Activated naive CD4-positive, alpha-beta T cell treated with anti-CD3 and anti-CD28 coated beads, Interleukin-2, amount 50 U/mL, for 72 hours (primary cell): ENCODE measurements around the gene CPVL. TPM values are rescaled to one million over a fixed set of nuclear protein-coding genes. Genes with fewer than 3 reads are reported as not detected.
"Not testable (repeated sequence)": the region's sequence is repeated elsewhere in the genome, so short reads cannot be mapped to it uniquely, and the experiment has no call there.

ENCODE experiments used
- ATAC-seq, 2 donors: fragments of 150-1000 bp; cut with Tn5 transposase; 2 replicates each; pipeline ENCODE4 v1.10.0; 2021; ENCODE audit warnings: mild to moderate bottlenecking in 2 of 2, moderate library complexity in 2 of 2
- DNase-seq, 2 donors: peaks; one replicate each; pipeline ENCODE4 v3.0.0; 2021 to 2022; ENCODE audit warnings: low spot score in 2 of 2
- H3K27ac Mint-ChIP-seq, 2 donors: one replicate each; pipeline ENCODE4 v1.8.0; 2022; ENCODE audit warnings: mild to moderate bottlenecking in 2 of 2, mixed read lengths in 2 of 2
- H3K36me3 Mint-ChIP-seq, 2 donors: one replicate each; pipeline ENCODE4 v1.8.0; 2022; ENCODE audit warnings: mixed read lengths in 2 of 2
- H3K9me3 Mint-ChIP-seq, 2 donors: one replicate each; pipeline ENCODE4 v1.8.0; 2022; ENCODE audit warnings: mixed read lengths in 2 of 2
- total RNA-seq, 2 donors: library from RNA; stranded (reverse); gene quantifications; one replicate each; pipeline ENCODE4 v1.2.3, GENCODE V29; 2022

CPVL gene
- total RNA-seq, 2 donors from 2014 or later, result not detected

DNA sequence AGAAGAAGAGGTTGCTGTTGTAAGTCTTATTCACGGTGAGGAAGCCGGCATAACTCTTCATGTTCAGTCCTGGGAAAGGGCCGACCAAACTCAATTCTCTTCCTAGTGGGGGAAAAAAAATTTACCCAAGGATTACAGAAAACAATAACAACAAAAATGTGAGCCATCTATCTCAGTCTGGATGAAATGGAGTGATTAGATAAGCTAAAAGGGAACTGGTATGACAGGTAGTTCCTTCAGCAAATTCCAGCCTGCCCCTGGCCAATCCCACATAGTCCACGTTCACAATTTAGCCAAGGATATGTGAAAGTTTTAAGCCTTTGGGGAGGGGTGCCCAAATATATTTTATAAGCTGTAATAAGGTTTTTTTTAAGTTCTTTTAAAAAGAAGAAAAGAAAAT lies 33.6 kb downstream of the CPVL start:
- no peaks in the 10 kb centered on the region for H3K36me3 Mint-ChIP-seq
- no peak overlapping the region for H3K27ac Mint-ChIP-seq
- DNase-seq (no peak), ATAC-seq (no peak)
- peaks cover 0 to 4% of the 10 kb centered on the region in 2 donors for H3K9me3 Mint-ChIP-seq

DNA sequence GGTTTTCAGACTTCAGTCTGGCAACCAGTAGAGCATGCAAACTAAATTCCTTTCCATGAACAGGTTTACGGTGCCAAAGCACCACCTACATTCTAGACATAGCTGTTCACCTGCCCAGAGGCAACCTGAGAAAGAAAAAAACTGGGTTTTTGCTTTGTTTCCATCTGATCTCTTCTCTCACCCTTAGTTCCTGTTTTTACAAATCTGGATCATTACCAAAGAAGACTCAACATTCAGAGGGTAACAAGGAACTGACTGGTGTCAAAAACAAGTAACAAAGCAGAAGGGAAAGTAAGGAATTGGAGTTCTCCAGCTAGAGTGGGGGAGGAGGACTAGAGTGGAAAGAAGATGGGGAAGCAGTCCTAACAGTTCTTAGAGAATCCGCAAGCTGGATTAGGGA lies 36.4 kb downstream of the CPVL start:
- no peak for ATAC-seq
- no peak for DNase-seq
- H3K9me3 Mint-ChIP-seq, result peaks cover 0 to 4% of the 10 kb centered on the region in 2 donors
- H3K27ac Mint-ChIP-seq, result no peak overlapping the region
- H3K36me3 Mint-ChIP-seq, result no peaks in the 10 kb centered on the region

GRCh38 chr7:29109358-29109757 lies 37.0 kb downstream of the CPVL start:
- H3K9me3 Mint-ChIP-seq, result peaks cover 0 to 4% of the 10 kb centered on the region in 2 donors
- ATAC-seq (no peak), DNase-seq (no peak)
- H3K36me3 Mint-ChIP-seq, result no peaks in the 10 kb centered on the region
- no peak overlapping the region for H3K27ac Mint-ChIP-seq

DNA sequence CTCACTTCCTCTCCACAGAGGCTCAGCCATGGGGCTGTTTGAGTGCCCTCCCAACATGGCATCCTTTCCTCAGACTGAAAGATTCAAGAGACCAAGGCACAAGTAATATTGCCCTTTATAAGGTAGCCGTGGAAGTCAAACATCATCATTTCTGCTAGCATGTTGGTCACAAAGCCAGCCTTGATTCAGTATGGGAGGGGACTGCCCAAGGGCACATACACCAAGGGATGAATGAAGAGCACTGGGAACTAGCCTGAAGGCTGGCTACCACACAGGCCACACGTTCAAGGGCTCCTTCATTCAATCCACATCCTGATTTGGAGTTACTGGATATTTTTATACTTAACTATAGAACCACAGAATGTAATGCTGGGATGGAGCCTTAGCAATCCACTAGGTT lies 39.3 kb downstream of the CPVL start:
- Mint-ChIP-seq H3K9me3 (peaks cover 0 to 4% of the 10 kb centered on the region in 2 donors), H3K36me3 (no peaks in the 10 kb centered on the region), H3K27ac (no peak overlapping the region)
- ATAC-seq (no peak), DNase-seq (no peak)

DNA sequence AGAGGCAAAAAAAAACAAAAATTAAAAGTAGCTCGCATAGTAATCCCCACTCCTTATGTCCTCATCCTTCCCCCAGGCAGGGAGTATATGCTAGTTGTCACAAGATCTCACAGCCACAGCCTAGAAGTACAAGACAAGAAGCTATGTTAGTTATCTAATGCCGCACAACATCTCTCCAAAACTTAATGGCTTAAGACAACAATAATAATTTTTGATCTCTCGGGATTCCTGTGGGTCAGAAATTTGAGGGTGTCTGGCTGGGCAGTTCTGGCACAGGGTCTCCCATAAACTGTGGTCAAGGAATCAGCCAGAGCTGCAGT lies 39.7 kb downstream of the CPVL start:
- H3K27ac Mint-ChIP-seq, result no peak overlapping the region
- H3K9me3 Mint-ChIP-seq, result peaks cover 0 to 4% of the 10 kb centered on the region in 2 donors
- DNase-seq, result no peak
- peak in 1 of 2 donors; percentile 16 for ATAC-seq
- H3K36me3 Mint-ChIP-seq, result no peaks in the 10 kb centered on the region

- Mint-ChIP-seq H3K36me3 (no peaks in the 10 kb centered on the region), H3K27ac (no peak overlapping the region), H3K9me3 (peaks cover 0 to 4% of the 10 kb centered on the region in 2 donors)
- DNase-seq (peak in 1 of 2 donors; percentile 19), ATAC-seq (peak; percentile 39 to 70)
These were observed 40.3 kb downstream of the CPVL start for GRCh38 chr7:29105752-29106668.

DNA sequence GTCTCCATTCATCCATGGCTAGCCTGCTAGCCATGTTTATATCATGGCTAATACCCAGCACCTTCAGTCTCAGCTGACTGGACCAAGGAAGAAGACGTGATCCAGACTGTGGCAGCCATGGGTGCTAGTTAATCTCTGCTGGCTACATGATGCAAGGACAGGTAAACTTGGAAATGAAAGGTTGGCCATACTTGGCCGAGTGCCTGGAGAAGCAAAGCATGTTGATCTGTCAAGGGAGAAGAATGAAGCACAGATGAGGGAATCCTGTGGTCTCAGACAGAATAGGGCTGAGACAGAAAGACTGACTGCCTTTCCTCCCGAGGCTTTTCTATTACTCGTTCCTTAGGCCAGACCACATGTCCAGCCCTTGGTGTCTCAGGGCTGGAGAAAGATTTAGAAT lies 41.1 kb downstream of the CPVL start:
- ATAC-seq, result no peak
- Mint-ChIP-seq H3K27ac (no peak overlapping the region), H3K36me3 (no peaks in the 10 kb centered on the region), H3K9me3 (no peaks in the 10 kb centered on the region)
- DNase-seq, result no peak

- ATAC-seq (no peak), DNase-seq (peak in 1 of 2 donors; percentile 24)
- no peaks in the 10 kb centered on the region for H3K9me3 Mint-ChIP-seq
- no peak overlapping the region for H3K27ac Mint-ChIP-seq
- no peaks in the 10 kb centered on the region for H3K36me3 Mint-ChIP-seq
These were observed 43.7 kb downstream of the CPVL start for GRCh38 chr7:29102558-29103151.

- no peak for DNase-seq
- no peak for ATAC-seq
- Mint-ChIP-seq H3K9me3 (no peaks in the 10 kb centered on the region), H3K36me3 (no peaks in the 10 kb centered on the region), H3K27ac (no peak overlapping the region)
These were observed 45.4 kb downstream of the CPVL start for GRCh38 chr7:29100924-29101323.

- no peaks in the 10 kb centered on the region for H3K36me3 Mint-ChIP-seq
- H3K27ac Mint-ChIP-seq, result no peak overlapping the region
- no peaks in the 10 kb centered on the region for H3K9me3 Mint-ChIP-seq
- DNase-seq (no peak), ATAC-seq (no peak)
These were observed 46.2 kb downstream of the CPVL start for GRCh38 chr7:29099896-29100847.

DNA sequence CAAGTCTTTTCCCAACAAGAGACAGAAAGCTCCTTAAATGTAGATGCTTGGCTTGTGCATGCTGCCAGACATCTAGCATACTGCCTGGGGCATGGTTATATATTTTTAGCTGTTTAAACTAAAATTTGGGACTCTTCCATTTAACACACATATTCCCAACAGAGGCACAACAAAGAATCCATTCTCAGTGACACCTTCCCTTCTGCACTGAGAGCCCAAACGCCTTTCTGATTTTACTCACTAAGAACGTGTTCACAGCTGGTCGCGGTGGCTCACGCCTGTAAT lies 49.9 kb downstream of the CPVL start:
- no peaks in the 10 kb centered on the region for H3K9me3 Mint-ChIP-seq

DNA sequence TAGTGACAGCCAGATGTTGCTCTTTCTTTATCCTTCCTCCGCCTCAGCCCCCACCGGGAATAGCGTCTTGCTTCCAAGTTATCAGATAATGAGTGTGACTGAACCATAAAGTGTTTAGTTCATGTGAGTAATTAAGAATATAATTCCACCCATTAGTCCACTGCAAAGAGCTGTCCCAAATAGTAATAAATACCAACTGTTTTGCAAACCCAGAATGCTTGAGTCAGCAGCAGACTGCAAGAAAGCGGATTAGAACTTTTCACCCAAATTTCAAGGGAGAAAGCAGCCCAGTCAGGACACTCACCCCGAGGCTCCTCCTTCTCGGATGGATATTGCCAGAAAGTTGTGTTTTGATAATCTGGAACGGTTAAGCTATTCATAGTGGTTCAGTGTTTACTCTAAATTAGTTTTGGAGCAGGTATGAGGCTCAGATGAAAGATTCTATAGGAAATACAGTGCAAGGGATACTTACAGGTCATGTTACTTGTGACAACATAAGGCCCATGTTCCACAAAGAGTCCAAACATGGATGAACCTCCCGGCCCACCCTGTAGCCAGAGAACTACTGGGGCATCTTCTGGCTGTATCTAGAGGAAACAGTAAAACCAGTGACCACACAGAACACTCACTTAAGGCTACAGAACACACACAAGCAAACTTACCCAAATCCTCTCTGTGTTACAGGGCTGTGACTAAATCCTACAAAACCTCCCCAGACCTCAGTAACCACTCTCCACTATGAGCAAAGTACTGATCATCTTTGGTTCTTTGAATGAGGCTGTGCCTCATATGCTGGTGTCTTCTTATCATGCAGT lies 50.5 kb downstream of the CPVL start:
- no peaks in the 10 kb centered on the region for H3K36me3 Mint-ChIP-seq
- peak; percentile 48 to 61 for ATAC-seq
- no peak overlapping the region for H3K27ac Mint-ChIP-seq
- no peak for DNase-seq
- no peaks in the 10 kb centered on the region for H3K9me3 Mint-ChIP-seq

More for the DNA sequence above, 49.9 kb downstream of the CPVL start:
- no peak overlapping the region for H3K27ac Mint-ChIP-seq
- no peaks in the 10 kb centered on the region for H3K36me3 Mint-ChIP-seq
- no peak for DNase-seq
- ATAC-seq, result no peak

DNA sequence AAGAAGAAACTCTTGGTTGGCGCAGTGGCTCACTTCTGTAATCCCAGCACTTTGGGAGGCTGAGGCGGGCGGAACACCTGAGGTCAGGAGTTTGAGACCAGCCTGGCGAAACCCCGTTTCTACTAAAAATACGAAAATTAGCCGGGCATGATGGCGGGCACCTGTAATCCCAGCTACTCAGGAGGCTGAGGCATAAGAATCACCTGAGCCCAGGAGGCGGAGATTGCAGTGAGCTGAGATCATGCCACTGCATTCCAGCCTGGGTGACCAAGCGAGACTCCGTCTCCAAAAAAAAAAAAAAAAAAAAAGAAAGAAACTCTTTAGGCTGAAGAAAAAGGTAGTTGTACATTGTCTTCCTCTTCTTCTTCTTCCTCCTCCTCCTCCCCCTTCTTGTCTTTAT lies 53.2 kb downstream of the CPVL start:
- not testable (repeated sequence) for H3K27ac Mint-ChIP-seq, H3K36me3 Mint-ChIP-seq, H3K9me3 Mint-ChIP-seq, DNase-seq, ATAC-seq

DNA sequence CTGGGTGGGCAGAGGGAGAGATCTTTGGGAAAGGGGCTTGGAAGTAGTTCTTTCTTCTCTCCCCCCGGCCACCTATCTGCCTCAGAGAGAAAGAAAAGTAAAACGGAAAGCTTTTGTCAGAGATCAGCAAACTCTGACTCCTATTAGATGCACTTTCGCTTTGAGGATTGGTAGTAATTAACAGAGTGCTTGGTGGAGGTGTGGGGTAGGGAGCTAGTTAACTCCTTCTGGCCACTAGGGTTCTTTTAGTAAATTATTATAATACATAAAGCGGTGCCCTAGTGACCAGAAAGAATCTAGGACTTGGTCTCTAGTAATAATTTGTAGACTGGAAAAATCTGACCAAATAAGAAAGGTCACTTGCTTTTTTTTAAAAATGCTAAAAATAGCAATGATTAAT lies 54.6 kb downstream of the CPVL start:
- H3K36me3 Mint-ChIP-seq, result no peaks in the 10 kb centered on the region
- no peak for DNase-seq
- ATAC-seq, result no peak
- no peak overlapping the region for H3K27ac Mint-ChIP-seq
- H3K9me3 Mint-ChIP-seq, result no peaks in the 10 kb centered on the region

- Mint-ChIP-seq H3K9me3 (no peaks in the 10 kb centered on the region), H3K27ac (no peak overlapping the region), H3K36me3 (no peaks in the 10 kb centered on the region)
- no peak for ATAC-seq
- no peak for DNase-seq
These were observed 55.3 kb downstream of the CPVL start for GRCh38 chr7:29090836-29091601.
